NAMALWA (cell line): ENCODE data around the gene LBH.

ENCODE experiments used
- DNase-seq: peaks from one replicate; pipeline ENCODE4 v3.0.0-alpha.2; 2015; ENCODE audit warnings: low spot score

LBH gene

GRCh38 chr2:30276455-30276911 lies 45.1 kb downstream of the LBH start:
- DNase-seq, result no peak

- no peak for DNase-seq
Observed at GRCh38 chr2:30277582-30277981, 46.2 kb downstream of the LBH start.

- DNase-seq, result no peak
Observed at GRCh38 chr2:30278419-30278818, 47.1 kb downstream of the LBH start.

GRCh38 chr2:30280596-30281434 lies 49.5 kb downstream of the LBH start:
- DNase-seq, result no peak

GRCh38 chr2:30282081-30282480 lies 50.7 kb downstream of the LBH start:
- DNase-seq, result peak; percentile 77

GRCh38 chr2:30282721-30283120 lies 51.4 kb downstream of the LBH start:
- no peak for DNase-seq

GRCh38 chr2:30283931-30284565 lies 52.7 kb downstream of the LBH start:
- no peak for DNase-seq

GRCh38 chr2:30285758-30286157 lies 54.4 kb downstream of the LBH start:
- DNase-seq, result no peak

- no peak for DNase-seq
Observed at GRCh38 chr2:30287190-30287840, 56.0 kb downstream of the LBH start.

GRCh38 chr2:30287857-30288513 lies 56.7 kb downstream of the LBH start:
- DNase-seq, result peak; percentile 72

- DNase-seq, result no peak
Observed at GRCh38 chr2:30288561-30288960, 57.2 kb downstream of the LBH start.

- peak; percentile 18 for DNase-seq
Observed at GRCh38 chr2:30293303-30293921, 62.1 kb downstream of the LBH start.

GRCh38 chr2:30294133-30294532 lies 62.8 kb downstream of the LBH start:
- DNase-seq, result no peak

GRCh38 chr2:30296496-30296895 lies 65.2 kb downstream of the LBH start:
- no peak for DNase-seq

GRCh38 chr2:30298302-30298701 lies 67.0 kb downstream of the LBH start:
- no peak for DNase-seq

- no peak for DNase-seq
Observed at GRCh38 chr2:30300122-30300455, 68.8 kb downstream of the LBH start.

GRCh38 chr2:30300456-30301221 lies 69.3 kb downstream of the LBH start:
- no peak for DNase-seq

- DNase-seq, result no peak
Observed at GRCh38 chr2:30301551-30301950, 70.2 kb downstream of the LBH start.

GRCh38 chr2:30302566-30302965 lies 71.2 kb downstream of the LBH start:
- DNase-seq, result no peak

- no peak for DNase-seq
Observed at GRCh38 chr2:30303095-30303494, 71.8 kb downstream of the LBH start.

GRCh38 chr2:30305235-30305634 lies 73.9 kb downstream of the LBH start:
- DNase-seq, result no peak
